ENCODE data around the gene PPIA.
"Not testable (repeated sequence)": the region's sequence is repeated elsewhere in the genome, so short reads cannot be mapped to it uniquely, and the experiment has no call there.

PPIA gene

GRCh38 chr7:44764665-44765578, 31.6 kb upstream of the PPIA start:
- DNase-seq: no peak

GRCh38 chr7:44765579-44766415, 30.7 kb upstream of the PPIA start:
- no peak for DNase-seq

GRCh38 chr7:44766416-44766801, 30.1 kb upstream of the PPIA start:
- DNase-seq: no peak

GRCh38 chr7:44767134-44767911, 29.2 kb upstream of the PPIA start:
- DNase-seq: no peak

GRCh38 chr7:44767912-44768627, 28.4 kb upstream of the PPIA start:
- DNase-seq: peak in 5 of 6 experiments; percentile 3 to 34 (median 23)

GRCh38 chr7:44768628-44769371, 27.7 kb upstream of the PPIA start:
- no peak for DNase-seq

- DNase-seq: no peak
Observed at GRCh38 chr7:44769376-44769775, 27.1 kb upstream of the PPIA start.

GRCh38 chr7:44769776-44770294, 26.6 kb upstream of the PPIA start:
- no peak for DNase-seq

- no peak for DNase-seq
Observed at GRCh38 chr7:44771358-44771757, 25.1 kb upstream of the PPIA start.

- DNase-seq: no peak
Observed at GRCh38 chr7:44772440-44772839, 24.0 kb upstream of the PPIA start.

GRCh38 chr7:44772867-44773266, 23.6 kb upstream of the PPIA start:
- DNase-seq: no peak

GRCh38 chr7:44774486-44774885, 22.0 kb upstream of the PPIA start:
- not testable (repeated sequence) for DNase-seq

- DNase-seq: no peak
Observed at GRCh38 chr7:44775383-44776107, 20.9 kb upstream of the PPIA start.

- no peak for DNase-seq
Observed at GRCh38 chr7:44776211-44776610, 20.3 kb upstream of the PPIA start.

- DNase-seq: no peak
Observed at GRCh38 chr7:44782460-44782859, 14.0 kb upstream of the PPIA start.

- no peak for DNase-seq
Observed at GRCh38 chr7:44783407-44783806, 13.1 kb upstream of the PPIA start.

- no peak for DNase-seq
Observed at GRCh38 chr7:44784364-44784763, 12.1 kb upstream of the PPIA start.

- not testable (repeated sequence) for DNase-seq
Observed at GRCh38 chr7:44785218-44785617, 11.3 kb upstream of the PPIA start.

- DNase-seq: no peak
Observed at GRCh38 chr7:44787041-44787440, 9.4 kb upstream of the PPIA start.

GRCh38 chr7:44787762-44788161, 8.7 kb upstream of the PPIA start:
- no peak for DNase-seq

- DNase-seq: no peak
Observed at GRCh38 chr7:44789990-44790389, 6.5 kb upstream of the PPIA start.
